Measurements from ENCODE around the gene NFYA. TPM values are rescaled to one million over a fixed set of nuclear protein-coding genes. Genes with fewer than 3 reads are reported as not detected.
A peak's percentile ranks its signal among the peaks of the same experiment; 100 is the strongest.

Gene NFYA
- total RNA-seq = 12.6 and 20.7 TPM in 2 replicates

DNA sequence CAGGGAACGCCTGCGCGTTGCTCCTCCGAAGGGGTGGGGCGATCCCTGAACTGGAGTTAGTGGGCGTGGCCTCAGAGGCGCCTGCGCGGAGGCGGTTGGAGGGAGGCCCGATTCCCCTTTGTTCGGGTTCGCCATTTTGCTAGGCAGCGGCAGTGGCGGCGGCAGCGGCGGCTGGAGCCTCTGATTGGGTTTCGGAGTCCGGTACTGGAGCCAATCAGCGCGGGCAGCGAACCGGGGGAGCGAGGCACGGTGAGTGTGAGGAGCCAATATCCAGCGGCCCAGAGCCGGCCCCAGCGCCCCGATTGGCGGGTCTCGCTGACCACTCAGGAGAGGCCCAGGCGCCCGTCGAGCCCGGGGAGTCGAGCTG, at the start of gene NFYA:
NFYA (plus strand) TSS at position 139 of the 367 bp plus-strand sequence. CDS start 6,116 bp downstream, outside the sequence.
- DNase-seq (ENCODE audit: low read depth in 2 of 2) = peak in 1 of 2 donors; percentile 99

DNA sequence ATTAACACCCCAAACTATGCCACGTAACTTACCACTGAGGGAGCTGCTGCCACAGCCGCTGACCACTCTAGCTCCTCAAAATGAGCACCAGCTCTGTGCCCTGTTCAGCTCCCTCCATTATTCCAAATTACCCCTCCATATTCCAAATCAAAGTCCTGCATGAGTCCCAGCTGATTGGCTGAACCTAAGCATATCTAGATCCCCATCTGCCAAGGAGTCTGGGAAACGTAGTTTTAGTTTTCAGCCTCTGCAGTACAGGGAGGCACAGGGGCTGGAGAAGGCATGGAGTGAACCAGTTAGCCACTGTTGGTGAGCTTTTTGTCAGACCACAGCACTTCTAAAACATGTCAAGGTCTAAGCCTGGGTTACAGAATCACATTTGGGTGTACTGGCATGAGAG, 49.7 kb upstream of the NFYA start:
- DNase-seq (ENCODE audit: low read depth in 2 of 2) = no peak

- no peak for DNase-seq (ENCODE audit: low read depth in 2 of 2)
These were observed 46.7 kb upstream of the NFYA start for GRCh38 chr6:41025966-41026530.

- DNase-seq (ENCODE audit: low read depth in 2 of 2) = no peak
These were observed 45.5 kb upstream of the NFYA start for GRCh38 chr6:41027241-41027640.

GRCh38 chr6:41027799-41028560, 44.8 kb upstream of the NFYA start:
- DNase-seq (ENCODE audit: low read depth in 2 of 2) = peak in 1 of 2 donors; percentile 56

DNA sequence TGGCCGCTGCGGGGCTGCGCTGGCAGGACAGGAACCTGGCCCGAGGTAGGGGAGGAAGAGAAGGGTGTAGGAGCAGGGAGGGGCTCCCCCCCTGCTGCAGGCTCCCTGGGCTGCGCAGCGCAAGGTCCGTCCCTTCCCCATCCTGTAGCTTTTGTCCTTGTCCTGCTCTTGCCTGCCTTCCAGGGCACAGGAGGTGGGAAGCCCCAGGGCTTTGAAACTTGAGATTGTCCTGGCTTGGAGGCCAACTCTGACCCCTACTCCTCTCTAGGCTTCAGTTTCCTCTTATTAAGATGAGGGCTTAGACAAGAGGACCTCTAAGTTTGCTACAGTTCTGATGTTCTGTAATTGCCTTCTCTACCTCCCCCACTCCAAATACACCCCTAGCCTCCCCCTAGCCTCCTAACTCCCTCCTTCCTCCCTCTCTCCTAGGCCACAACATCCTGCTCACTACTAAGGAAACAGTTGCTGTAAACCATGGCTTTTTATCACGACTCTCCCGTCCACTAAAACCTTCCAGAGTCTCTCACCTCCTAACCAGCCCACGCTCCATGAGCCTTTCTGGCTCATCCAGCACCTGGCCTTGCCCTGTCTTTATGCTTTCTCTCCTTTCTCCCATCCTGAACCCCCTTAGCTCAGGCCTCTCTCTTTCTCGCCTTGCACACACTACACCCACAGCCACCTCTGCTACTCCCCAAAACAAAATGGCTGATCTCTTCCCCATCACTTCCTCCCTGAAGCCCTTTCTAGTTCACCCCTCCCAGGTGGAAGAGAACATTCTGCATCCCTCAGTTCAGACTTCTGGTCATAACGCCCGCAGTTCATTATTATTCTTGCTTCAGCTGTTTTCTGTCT, 44.0 kb upstream of the NFYA start:
- no peak for DNase-seq (ENCODE audit: low read depth in 2 of 2)

DNA sequence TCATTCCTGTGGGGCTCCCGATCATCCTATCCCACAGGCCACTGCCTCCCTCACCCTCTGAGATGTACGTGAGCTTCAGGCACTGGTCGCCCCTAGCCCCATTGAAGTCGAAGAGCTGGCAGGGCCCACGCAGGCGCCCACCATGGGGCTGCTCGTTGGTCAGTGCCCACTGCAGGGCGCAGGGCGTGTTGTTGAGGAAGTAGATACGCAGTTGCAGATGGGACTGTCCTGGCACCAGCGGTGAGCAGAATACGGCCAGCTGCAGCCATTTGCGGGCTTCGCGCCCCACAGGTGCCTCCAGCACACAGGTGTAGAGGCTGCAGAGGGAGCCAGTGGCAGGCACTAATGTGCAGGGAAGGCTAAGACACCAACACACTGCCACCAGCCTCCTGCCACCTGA, 39.9 kb upstream of the NFYA start:
- DNase-seq (ENCODE audit: low read depth in 2 of 2) = no peak

- DNase-seq (ENCODE audit: low read depth in 2 of 2) = no peak
These were observed 39.0 kb upstream of the NFYA start for GRCh38 chr6:41033776-41034175.

DNA sequence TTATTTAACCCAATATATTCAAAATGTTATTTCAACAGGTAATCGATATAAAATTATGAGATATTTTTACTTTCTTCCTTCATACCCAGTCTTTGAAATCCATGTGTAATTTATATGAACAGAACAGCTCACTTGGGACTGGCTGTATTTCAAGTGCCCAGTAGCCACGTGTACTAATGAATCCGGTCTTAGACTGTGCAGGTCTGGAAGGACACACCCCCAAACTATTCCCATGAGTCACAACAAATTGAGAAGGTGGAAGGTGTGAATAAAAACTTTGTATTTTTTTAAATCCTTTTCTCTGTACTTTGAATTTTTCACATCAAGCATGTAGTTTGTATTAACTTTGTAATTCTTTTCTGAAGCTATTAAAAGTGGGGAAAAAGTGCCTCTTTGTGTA, 36.6 kb upstream of the NFYA start:
- no peak for DNase-seq (ENCODE audit: low read depth in 2 of 2)

DNA sequence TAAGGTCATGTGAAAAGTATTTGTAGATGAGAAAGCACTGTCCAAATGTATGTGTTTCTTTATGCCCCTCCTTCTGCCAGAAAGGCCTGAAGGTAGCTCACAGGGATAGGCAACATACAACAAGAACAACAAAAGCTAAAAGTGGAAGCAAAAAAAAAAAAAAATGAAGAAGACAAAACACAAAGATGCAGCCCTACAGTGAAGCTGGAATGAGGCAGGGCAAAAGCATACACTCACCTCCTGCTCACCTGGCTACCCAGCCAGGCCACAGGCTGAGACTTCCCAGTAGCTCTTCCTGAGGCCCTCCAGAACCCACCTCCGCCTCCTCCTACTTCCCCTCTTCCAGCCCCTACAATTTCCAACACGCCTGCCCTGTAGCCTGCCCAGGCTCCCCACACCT, 36.2 kb upstream of the NFYA start:
- DNase-seq (ENCODE audit: low read depth in 2 of 2) = no peak

GRCh38 chr6:41037107-41037900, 35.5 kb upstream of the NFYA start:
- DNase-seq (ENCODE audit: low read depth in 2 of 2) = no peak

GRCh38 chr6:41038205-41038604, 34.6 kb upstream of the NFYA start:
- no peak for DNase-seq (ENCODE audit: low read depth in 2 of 2)

- peak in 1 of 2 donors; percentile 37 for DNase-seq (ENCODE audit: low read depth in 2 of 2)
These were observed 33.4 kb upstream of the NFYA start, which contains the start of gene UNC5CL for GRCh38 chr6:41039060-41039998. TSS of gene UNC5CL (minus strand) at chr6:41039221. CDS start at chr6:41035074, 4,147 bp downstream.

DNA sequence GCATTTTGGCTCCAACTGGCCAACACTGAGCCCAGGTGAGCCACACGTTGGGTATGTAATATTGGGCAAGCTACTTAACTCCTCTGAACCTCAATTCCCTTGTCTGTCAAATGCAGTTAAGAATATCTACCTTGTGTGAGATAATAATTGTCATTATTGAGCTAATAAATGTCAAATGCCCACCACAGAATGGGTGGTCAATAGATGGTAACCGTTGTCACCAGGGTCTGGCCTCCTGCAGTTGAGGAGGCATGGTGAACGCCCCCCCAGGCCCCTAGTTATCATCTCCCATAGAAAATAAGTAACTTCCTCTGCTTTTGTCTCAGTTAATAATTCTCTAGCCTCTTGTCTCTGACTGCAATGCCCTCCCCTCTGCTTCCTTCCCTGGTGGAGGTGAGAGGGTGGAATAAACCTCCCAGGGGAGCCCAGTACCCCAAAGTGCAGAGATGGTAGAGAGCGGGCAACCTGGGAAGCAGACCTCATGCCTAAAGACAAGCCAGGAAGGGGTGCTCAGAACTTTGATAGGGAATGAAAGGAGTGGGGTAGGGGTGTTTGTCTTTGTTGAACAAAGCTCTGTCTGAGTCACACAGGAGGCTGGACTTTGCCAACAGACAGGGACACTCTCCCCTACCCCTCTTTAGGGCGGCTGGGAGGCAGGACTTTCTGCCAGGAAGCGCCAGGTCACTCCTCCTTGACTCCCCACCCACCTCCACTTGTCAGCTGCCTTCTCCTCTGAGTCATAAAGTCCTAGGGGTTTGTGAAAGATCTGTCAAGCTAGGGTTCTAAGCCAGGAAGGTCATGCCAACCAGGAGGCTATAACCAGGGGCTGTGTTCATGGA, 32.5 kb upstream of the NFYA start:
- DNase-seq (ENCODE audit: low read depth in 2 of 2) = peak in 1 of 2 donors; percentile 19

DNA sequence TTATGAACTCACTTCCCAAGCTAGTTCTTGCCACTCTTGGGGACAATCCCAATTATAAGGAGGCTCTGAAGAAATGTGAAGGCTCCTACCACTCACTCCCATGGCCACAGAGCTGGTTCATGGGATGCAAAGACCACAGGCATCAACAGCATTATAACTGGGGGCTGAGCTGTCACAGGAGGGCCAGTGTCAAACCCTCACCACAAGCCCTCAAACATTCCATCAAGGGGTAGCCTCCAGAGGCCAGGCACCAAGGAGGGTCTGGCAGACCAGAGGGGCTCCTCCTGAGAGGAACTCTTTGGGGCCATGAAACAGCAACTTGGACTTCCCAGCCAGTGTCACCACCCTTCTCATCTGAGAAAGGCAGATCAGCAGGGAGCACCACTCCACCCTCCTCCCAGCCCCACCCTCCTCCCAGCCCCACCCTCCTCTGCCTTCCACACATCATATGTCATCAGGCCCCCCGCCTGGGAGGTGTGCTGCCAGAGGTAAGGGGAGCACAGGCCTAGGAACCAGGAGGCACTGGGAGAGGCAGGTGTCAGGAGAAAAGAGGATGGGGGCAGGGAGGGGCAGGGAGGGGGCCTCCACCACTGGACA, 31.7 kb upstream of the NFYA start:
- no peak for DNase-seq (ENCODE audit: low read depth in 2 of 2)

- DNase-seq (ENCODE audit: low read depth in 2 of 2) = no peak
These were observed 30.3 kb upstream of the NFYA start, which contains the start of gene TSPO2 for GRCh38 chr6:41042226-41043055. TSS of gene TSPO2 (plus strand) at chr6:41042467. CDS start at chr6:41042986, 519 bp downstream.

GRCh38 chr6:41043151-41043550, 29.6 kb upstream of the NFYA start:
- no peak for DNase-seq (ENCODE audit: low read depth in 2 of 2)

DNA sequence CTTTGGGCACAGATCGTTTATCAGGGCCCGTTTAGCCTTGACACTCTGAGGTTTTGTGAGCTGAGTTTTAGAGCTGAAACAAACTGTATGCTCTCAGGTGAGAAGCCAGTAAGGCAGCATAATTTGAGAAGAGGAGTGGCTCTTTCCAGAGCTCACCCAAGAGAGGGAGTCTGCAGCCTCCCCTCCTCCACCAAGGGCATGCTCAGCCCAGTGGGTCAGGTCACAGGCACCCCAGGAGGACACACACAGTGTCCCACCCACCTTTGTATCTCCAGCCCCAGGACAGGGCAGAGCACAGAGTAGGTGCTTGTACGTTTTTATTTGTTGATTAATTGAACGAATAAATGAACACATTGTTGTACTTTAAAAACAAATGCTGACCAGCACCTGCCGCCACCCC, 27.1 kb upstream of the NFYA start:
- no peak for DNase-seq (ENCODE audit: low read depth in 2 of 2)
